Measurements from ENCODE around the gene IGF1.

The IGF1 gene

GRCh38 chr12:102480406-102480805 lies at the start of gene IGF1:
IGF1 (minus strand) TSS chr12:102480563; CDS start chr12:102480381, 182 bp downstream.
- DNase-seq = no peak

GRCh38 chr12:102528111-102528510 lies 47.7 kb upstream of the IGF1 start:
- no peak for DNase-seq

GRCh38 chr12:102527171-102527720 lies 46.9 kb upstream of the IGF1 start:
- DNase-seq = no peak

- no peak for DNase-seq
These were observed 46.3 kb upstream of the IGF1 start for GRCh38 chr12:102526656-102527055.

GRCh38 chr12:102522768-102523167 lies 42.4 kb upstream of the IGF1 start:
- no peak for DNase-seq

- no peak for DNase-seq
These were observed 41.4 kb upstream of the IGF1 start for GRCh38 chr12:102521662-102522277.

GRCh38 chr12:102518871-102519270 lies 38.5 kb upstream of the IGF1 start:
- DNase-seq = no peak

- DNase-seq = no peak
These were observed 34.3 kb upstream of the IGF1 start for GRCh38 chr12:102514696-102515095.

- no peak for DNase-seq
These were observed 33.4 kb upstream of the IGF1 start for GRCh38 chr12:102513739-102514138.

- no peak for DNase-seq
These were observed 32.9 kb upstream of the IGF1 start for GRCh38 chr12:102513272-102513671.

GRCh38 chr12:102512523-102512922 lies 32.2 kb upstream of the IGF1 start:
- no peak for DNase-seq

- DNase-seq = no peak
These were observed 31.2 kb upstream of the IGF1 start for GRCh38 chr12:102511575-102511974.

GRCh38 chr12:102510463-102510862 lies 30.1 kb upstream of the IGF1 start:
- DNase-seq = no peak

GRCh38 chr12:102510031-102510430 lies 29.7 kb upstream of the IGF1 start:
- no peak for DNase-seq

- DNase-seq = no peak
These were observed 28.8 kb upstream of the IGF1 start for GRCh38 chr12:102509123-102509626.

GRCh38 chr12:102508052-102508451 lies 27.7 kb upstream of the IGF1 start:
- no peak for DNase-seq

GRCh38 chr12:102507301-102507700 lies 26.9 kb upstream of the IGF1 start:
- DNase-seq = no peak

GRCh38 chr12:102504871-102505270 lies 24.5 kb upstream of the IGF1 start:
- DNase-seq = no peak

- no peak for DNase-seq
These were observed 23.9 kb upstream of the IGF1 start for GRCh38 chr12:102504280-102504679.

- no peak for DNase-seq
These were observed 23.5 kb upstream of the IGF1 start for GRCh38 chr12:102503831-102504230.

- DNase-seq = no peak
These were observed 22.8 kb upstream of the IGF1 start for GRCh38 chr12:102503056-102503681.

- DNase-seq = no peak
These were observed 21.4 kb upstream of the IGF1 start for GRCh38 chr12:102501773-102502172.

- no peak for DNase-seq
These were observed 18.1 kb upstream of the IGF1 start for GRCh38 chr12:102498471-102498870.

- DNase-seq = no peak
These were observed 17.4 kb upstream of the IGF1 start for GRCh38 chr12:102497743-102498142.
